BE2C (cell line): Measurements from ENCODE around the gene GPBAR1.

Experiments
- DNase-seq: peaks from one replicate; pipeline ENCODE4 v3.0.0-alpha.2; 2020
- H3K27me3 ChIP-seq: fragments of 250-450 bp; sonication (Bioruptor Pico); 2 replicates; pipeline ENCODE4 v1.5.1; 2020; ENCODE audit warnings: mild to moderate bottlenecking
- H3K36me3 ChIP-seq: fragments of 250-450 bp; sonication (Bioruptor Pico); 2 replicates; pipeline ENCODE4 v1.5.1; 2020; ENCODE audit warnings: mild to moderate bottlenecking
- H3K4me1 ChIP-seq: fragments of 250-450 bp; sonication (Bioruptor Pico); 2 replicates; pipeline ENCODE4 v1.5.1; 2020
- H3K4me3 ChIP-seq: 2 replicates; pipeline ENCODE4 v1.5.1; 2011; ENCODE audit warnings: low read depth, low read length
- H3K9me3 ChIP-seq: fragments of 250-450 bp; sonication (Bioruptor Pico); 2 replicates; pipeline ENCODE4 v1.5.1; 2020
- TF ChIP-seq, protein P1 (sequence below): IDR thresholded peaks from 2 replicates; pipeline ENCODE4 v1.5.1; 2012; ENCODE audit warnings: mild to moderate bottlenecking, low read depth, low read length

Gene GPBAR1

DNA sequence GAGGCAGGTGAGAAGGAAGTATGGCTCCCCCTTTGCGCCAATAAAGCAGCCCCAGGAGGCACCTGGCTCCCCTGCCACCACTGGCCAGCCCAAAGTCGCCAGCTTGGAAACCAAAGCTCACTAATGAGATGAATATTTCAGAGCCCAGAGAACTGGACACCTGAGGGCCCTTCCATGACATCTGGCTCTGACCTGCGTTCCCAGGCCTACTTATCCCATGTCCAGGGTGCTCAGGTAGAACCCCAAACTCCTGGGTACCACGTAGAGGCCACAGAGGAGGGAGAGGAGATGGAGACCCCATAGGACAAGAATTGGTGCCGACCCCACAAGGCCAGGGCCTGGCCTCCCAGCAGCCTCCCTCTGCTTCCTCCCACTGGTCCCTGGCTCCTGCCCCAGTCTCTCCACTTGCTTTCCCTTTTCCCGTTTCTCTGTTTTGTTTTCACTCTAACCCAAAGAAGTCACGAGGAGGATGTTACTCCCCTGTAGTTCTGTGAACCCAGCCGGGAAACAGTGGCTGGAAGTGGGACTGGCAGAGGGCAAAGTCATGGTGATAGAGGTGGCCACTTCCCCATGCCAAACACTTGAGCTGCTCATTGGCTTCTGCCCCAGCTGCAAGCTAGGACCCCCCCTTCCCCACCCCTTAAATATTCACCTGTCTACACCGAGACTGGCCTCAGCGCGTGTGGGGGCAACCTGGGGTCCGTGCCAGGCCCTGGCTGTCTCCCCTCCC is 30.7 kb downstream of the GPBAR1 start:
- no peak overlapping the region for H3K4me3 ChIP-seq
- H3K36me3 ChIP-seq, result no peaks in the 10 kb centered on the region
- no peaks in the 10 kb centered on the region for H3K27me3 ChIP-seq
- H3K4me1 ChIP-seq, result peaks cover 8% of the 10 kb centered on the region; the same call in 1 of the 2 replicates
- TF ChIP-seq, protein P1, sequence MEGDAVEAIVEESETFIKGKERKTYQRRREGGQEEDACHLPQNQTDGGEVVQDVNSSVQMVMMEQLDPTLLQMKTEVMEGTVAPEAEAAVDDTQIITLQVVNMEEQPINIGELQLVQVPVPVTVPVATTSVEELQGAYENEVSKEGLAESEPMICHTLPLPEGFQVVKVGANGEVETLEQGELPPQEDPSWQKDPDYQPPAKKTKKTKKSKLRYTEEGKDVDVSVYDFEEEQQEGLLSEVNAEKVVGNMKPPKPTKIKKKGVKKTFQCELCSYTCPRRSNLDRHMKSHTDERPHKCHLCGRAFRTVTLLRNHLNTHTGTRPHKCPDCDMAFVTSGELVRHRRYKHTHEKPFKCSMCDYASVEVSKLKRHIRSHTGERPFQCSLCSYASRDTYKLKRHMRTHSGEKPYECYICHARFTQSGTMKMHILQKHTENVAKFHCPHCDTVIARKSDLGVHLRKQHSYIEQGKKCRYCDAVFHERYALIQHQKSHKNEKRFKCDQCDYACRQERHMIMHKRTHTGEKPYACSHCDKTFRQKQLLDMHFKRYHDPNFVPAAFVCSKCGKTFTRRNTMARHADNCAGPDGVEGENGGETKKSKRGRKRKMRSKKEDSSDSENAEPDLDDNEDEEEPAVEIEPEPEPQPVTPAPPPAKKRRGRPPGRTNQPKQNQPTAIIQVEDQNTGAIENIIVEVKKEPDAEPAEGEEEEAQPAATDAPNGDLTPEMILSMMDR, result no peak
- DNase-seq, result no peak
- no peaks in the 10 kb centered on the region for H3K9me3 ChIP-seq

DNA sequence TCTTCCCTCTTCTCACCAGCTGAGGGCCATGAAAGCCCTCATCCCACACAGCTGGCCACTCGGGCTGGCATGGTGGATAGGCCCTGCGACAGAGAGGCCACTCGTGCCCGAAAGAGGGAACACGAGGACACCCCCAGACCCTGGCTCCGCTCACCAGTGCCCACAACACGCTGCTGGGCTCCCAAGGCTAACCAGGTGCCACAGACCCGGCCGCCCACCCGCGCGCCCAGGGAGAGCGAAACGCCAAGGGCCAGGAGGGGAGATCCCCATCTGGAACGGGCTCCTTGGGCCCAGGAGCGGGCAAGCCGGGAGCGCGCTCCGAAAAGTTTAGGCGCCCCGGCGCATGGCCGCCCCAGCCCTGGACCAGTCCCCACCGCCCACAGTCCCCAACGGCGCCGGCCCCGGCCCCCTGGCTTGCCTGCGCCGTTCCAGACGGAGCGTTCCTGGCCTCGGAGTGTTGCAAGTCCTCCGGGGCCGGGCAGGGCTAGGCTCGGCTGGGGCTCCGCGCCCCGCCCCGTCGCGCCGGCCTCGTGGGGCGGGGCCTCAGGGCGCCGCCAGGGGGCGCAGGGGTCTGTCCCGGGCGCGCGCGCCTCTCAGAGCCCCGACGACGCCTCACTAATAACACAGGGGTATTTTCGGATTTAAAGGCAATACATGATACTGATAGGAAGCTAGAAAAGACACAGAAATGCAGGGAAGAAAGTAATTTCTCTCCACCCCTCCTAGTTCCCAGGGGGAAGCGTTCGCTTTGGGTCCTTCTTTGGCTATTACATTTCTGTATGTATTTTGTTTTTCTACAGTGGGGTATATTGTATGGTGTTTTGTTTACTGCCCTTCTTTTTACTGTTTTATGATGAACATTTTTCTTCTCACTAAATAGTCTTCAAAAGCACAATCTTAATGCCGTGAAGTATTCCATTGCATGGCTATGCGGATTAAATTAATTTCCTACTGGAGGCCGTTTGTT is 31.5 kb downstream of the GPBAR1 start, which contains the start of gene TMBIM1:
Gene TMBIM1, minus strand, starts transcription at position 456 of the 967 bp plus-strand sequence. CDS start 10,362 bp downstream, outside the sequence.
- peak; percentile 69 for DNase-seq
- no peaks in the 10 kb centered on the region for H3K36me3 ChIP-seq
- TF ChIP-seq, protein P1, result peak; percentile 49
- H3K4me1 ChIP-seq, result peaks cover 3% of the 10 kb centered on the region; the same call in 1 of the 2 replicates
- no peaks in the 10 kb centered on the region for H3K27me3 ChIP-seq
- H3K9me3 ChIP-seq, result no peaks in the 10 kb centered on the region
- peak within 1 kb of the TSS; percentile 34; the same call in 1 of the 2 replicates for H3K4me3 ChIP-seq

DNA sequence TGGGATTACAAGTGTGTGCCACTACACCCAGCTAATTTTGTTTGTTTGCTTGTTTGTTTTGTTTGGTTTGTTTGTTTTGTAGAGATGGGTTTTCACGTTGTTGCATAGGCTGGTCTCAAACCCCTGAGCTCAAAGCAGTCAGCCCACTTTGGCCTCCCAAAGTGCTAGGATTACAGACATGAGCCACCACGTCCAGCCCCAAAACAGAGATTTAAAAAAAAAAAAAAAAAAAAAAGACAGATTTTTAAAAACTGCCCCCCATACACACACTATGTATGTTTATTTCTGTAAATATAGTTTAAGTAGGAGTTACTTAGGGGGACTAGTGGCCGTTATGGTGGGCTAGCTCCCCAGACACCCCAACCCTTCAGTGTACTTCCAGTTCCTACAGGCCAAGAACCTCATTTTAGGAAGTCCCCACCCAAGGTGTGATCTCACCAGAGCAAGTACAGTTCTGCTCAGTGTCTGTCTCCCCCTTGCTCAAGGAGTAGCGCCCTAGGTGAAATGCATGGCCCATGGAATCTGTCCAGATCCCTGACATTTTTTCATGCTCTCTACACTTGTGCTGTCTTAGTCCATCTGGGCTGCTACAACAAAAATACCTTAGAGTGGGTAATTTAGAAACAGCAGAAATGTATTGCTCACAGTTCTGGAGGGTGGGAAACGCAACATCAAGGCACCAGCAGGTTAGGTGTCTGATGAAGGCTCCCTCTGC is 33.1 kb downstream of the GPBAR1 start:
- Histone ChIP-seq H3K36me3 (no peaks in the 10 kb centered on the region), H3K4me3 (no peak overlapping the region), H3K9me3 (no peaks in the 10 kb centered on the region), H3K4me1 (peaks cover 3% of the 10 kb centered on the region; the same call in 1 of the 2 replicates), H3K27me3 (no peaks in the 10 kb centered on the region)
- TF ChIP-seq, protein P1, result no peak
- DNase-seq, result no peak

DNA sequence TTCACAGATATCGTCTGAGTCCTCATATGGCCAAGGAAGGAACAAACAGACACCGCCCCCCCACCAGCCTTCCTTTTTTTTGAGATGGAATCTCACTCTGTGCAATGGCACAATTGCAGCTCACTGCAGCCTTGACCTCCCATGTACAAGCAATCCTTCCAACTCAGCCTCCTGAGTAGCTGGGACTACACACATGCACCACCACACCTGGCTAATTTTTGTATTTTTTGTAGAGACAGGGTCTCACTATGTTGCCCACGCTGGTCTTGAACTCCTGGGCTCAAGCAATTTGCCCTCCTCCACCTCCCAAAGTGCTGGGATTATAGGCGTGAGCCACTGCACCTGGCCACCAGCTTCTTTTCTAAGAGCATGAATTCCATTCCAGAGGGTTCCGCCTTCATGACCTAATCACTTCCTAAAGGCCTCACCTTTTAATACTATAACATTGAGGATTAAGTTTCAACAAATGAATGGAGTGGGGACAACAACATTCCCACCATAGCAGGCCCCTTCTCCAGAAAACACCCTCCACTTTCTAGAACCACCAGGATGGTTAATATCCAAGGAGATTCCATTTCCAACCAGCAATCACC is 33.7 kb downstream of the GPBAR1 start:
- Histone ChIP-seq H3K27me3 (no peaks in the 10 kb centered on the region), H3K4me3 (no peak overlapping the region), H3K9me3 (no peaks in the 10 kb centered on the region), H3K36me3 (no peaks in the 10 kb centered on the region), H3K4me1 (peaks cover 3% of the 10 kb centered on the region; the same call in 1 of the 2 replicates)
- DNase-seq, result no peak
- TF ChIP-seq, protein P1, result no peak

DNA sequence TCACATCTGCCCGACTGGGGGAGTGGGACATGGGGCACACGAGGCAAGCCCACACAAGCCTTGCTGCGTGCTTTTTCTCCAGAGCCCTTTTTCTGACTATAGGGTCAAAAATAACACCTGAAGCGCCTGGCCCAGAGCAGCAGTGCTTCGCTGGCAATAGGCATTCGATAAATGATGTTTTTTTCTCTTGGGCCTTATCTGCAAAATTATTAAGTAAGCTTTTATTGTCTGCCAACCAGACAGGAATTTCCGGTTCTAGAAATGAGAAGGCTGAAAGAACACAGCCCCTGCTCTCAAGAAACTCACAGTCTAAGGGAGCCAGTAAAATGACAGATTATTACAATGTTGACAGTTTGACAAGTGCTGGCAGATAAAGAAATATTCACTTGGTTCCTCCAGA is 34.2 kb downstream of the GPBAR1 start:
- Histone ChIP-seq H3K4me1 (peaks cover 3% of the 10 kb centered on the region; the same call in 1 of the 2 replicates), H3K4me3 (no peak overlapping the region), H3K27me3 (no peaks in the 10 kb centered on the region), H3K9me3 (no peaks in the 10 kb centered on the region), H3K36me3 (no peaks in the 10 kb centered on the region)
- TF ChIP-seq, protein P1, result no peak
- DNase-seq, result no peak
